ENCODE data around the gene CHPT1.

DNA sequence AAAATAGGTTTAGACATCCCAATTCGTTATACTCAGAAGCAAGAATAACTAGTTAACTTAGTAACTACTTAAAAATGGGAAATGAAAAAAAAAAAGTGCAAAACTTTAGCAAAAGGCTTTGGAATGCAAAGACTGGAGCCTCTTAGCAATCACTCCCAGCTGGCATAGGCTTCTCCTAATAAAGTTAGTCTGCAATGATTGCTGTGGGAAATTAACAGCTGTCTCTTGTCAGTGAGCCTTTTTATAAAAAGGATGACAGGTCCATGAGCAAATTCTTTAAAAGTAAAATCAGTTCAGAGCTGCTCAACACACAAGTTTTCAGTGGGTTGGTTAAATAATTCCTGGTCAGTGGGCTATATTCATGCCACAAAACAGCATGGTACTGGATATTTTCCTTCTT lies 49.2 kb downstream of the CHPT1 start:
- TF ChIP-seq GATA2 (IDR thresholded peaks at IDR 0.05; ENCODE audit: low read depth, low read length) (no peak), GATA3 (IDR thresholded peaks at IDR 0.05; ENCODE audit: low read depth, low read length) (no peak)

All from SH-SY5Y (cell line).